Renal cortical epithelial cell (primary cell): ENCODE measurements around the gene SPRYD4. TPM values are rescaled to one million over a fixed set of nuclear protein-coding genes. Genes with fewer than 3 reads are reported as not detected.
"Not testable (repeated sequence)": the region's sequence is repeated elsewhere in the genome, so short reads cannot be mapped to it uniquely, and the experiment has no call there.

Experiments used
- DNase-seq: peaks from one replicate; pipeline ENCODE4 v3.0.0-alpha.2; 2011; ENCODE audit warnings: low read depth
- total RNA-seq: library from RNA; depleted of rRNA; stranded (reverse); fragments of >200 nt; gene quantifications from 2 replicates; pipeline ENCODE4 v1.2.3, GENCODE V29; 2014

SPRYD4 gene
- total RNA-seq, 1 donor from 2014 or later: 1.5 TPM

DNA sequence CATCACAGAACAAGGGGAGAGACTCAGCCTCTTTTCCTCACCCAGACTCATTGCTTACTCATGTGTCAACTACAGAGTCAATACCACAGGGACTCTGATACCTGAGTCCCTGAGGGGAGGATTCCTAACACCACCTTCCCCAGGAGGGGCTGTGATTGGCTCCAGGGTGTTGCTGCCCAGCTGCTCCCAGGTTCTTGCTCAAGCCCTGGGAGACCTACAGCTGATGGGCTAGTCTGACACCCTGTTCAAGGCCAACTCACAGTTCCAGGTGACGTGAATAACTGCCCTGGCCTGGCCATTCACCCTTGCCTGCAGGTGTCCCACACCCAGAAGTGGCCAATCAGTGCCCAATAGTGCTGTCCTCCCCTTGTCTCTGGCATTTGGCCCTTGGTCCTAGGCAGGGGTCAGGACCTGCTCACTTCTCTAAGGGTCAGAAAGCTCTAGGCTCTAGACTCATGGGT lies 8.6 kb downstream of the SPRYD4 start:
- DNase-seq: no peak

DNA sequence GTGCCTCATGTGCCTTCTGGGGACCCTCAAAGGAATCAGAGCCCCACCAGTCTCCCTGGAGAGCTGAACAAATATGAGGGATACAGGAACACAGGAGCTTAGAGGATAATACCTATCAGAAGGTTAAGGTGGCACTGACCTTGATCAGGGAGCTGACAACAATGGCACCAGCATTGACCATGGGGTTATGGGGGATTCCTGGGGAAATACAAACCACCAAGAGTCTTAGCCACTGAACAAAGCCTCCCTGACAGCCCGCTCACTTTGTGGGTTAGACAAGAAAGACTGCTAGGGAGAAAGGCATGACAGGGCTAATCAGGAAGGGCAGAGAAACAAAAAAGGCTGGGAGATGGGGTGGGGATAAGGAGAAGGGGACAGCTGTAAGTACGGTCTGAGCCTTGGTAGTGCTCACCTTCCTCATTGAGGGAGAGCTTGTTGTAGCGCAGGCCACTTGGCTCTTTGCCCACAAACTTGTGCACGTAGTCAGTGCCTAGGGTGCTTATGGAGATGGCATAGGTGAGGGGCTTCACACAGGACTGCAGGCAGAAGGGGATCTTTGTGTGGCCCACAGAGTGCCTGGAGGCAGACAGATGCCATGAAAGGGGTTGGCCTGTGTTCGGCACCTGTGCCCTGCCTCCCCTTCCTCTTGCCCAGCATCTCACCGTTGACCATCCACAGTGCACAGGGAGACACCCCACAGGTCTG lies 9.3 kb downstream of the SPRYD4 start:
- DNase-seq: no peak

DNA sequence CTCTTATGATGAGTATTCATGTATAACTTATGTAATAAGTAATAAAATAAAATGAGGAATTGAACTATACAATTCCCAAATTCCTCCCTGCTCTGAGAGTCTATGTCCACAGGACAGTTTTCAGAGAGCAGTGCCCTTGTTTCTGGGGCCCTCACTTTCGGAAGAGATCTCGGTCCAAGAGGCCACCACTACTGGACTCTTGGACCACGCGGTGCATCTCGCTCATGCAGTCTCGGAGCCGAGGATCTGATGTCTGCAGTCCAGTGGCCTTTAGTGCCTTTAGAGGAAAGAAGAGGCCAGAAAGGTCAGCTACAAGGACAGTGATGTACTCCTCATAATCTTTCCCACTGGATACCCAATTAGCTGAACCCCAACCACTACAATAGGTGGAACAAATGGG lies 11.2 kb downstream of the SPRYD4 start:
- DNase-seq: no peak

DNA sequence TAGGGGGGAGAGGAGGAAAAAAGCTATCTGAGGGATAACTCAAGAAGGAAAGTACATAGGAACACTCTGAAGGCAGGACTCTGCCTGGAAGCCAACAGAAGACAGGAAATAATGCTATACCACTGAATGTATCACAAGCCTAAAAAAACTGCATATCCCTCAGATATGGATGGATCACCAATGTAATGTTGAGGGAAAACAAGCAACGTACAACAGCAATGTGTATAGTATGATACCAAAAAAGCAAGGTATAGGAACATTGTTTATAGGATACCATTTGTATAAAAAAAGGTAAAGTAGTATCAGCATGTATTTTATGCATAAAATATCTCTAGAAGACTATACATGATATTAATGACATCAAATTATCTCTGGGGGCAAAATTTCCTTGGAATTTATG lies 16.2 kb downstream of the SPRYD4 start:
- no peak for DNase-seq

DNA sequence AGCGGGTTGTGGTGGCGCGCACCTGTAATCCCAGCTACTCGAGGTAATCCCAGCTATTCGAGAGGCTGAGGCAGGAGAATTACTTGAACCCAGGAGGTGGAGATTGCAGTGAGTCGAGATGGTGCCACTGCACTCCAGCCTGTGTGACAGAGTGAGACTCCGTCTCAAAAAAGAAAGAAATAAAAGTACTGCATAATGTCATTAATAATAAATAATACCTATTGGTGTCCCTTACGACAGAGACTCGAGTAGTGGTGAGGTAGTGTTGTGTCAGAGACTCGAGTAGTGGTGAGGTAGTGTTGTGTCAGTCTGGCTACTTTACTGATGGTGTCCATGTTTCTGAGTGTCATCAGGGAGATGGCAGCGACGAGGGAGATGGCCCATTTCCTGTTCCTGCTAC lies 18.3 kb downstream of the SPRYD4 start:
- no peak for DNase-seq

DNA sequence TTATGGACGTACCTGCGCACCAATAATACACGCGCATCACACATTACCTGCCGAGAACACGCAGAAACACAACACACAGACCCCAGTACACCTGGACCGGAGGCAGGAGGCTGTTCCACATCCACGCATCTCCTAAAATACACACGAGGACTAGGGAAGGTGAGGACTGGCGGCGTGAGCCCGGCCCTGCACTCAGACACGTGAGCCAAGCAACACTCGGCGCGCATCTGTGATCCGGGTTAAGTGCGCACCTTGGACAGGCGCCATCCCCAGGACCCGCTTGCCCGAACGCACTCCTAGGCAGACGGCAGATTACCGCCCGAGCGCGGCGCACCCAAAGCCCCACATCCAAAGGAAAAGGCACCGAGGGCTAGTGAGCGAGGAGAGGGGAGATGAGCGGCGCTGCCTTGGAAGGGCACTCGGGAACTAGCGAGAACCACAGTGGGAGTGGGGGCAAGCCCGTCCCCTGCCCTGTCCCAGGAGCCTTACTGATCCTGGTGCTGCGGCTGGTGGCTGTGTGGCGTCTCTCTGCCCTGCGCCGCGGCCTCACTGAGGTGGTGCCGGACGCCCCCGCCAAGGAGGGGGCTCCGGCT lies 19.2 kb downstream of the SPRYD4 start:
- no peak for DNase-seq

DNA sequence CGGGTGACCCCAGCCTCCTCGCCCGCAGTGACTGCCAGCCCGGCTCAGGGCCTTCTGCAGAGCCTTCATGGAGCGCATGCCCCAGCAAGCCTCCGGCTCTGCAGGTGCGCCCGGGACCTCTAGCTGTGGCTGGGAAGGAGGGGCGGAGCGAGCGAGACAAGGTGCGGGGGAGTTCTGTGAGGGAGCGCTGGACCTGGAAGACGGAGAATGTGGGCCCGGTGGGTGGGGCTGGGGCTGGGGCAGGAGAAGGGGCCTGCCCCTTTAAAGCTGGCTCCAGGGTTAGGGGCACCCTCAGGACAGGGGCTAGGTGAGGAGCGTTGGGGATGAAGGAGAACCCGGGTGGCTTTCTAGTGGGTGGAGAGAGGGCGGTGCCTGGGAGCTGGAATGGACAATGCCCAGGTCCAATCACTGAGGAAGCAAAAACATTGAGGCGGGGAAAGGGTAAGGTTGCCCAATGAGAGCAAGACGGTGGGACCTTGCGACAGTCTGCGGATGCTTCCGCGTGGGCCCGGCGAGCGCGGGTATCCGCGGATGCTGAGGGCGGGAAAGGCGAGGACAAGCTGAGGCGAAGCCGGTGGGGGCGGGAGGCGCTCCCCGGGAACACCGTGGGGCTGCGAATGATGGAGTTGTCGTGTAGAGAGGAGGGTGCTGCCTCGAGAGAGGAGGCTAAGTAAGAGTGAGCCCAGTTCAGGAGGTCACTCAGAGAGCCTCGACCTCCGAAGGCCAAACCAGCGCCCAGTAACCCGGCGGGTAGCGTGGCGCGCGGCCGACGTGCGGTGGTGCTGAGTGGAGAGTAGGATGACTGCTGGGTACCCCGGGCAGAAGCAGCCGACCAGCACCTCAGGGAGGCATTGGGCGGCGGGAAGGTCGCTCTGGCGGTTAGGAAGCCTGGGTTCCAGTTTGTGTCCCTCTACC lies 19.9 kb downstream of the SPRYD4 start, which contains the start of gene GLS2:
Gene GLS2 (minus strand): TSS at position 121 of the 915 bp plus-strand sequence. CDS start 43 bp downstream, at position 78.
- peak; percentile 79 for DNase-seq

DNA sequence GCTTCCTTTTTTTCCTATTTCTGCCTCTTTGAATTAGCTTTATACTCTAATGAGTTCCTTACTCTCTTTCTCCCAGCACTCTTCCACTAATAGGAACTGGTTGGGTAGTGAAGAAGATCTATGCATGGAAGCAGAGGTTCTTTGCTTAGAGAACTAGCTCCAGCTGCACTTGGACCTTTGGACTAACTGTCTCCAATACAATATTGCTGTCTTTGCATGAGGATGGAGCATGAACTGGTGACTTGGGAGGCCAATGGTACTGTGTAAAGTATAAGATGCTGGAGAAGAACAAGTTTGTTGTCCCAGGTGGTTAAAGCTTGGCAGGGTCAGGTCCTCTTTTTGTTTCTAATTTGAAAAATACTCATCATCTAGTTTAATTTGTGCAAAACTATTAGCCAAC lies 22.0 kb downstream of the SPRYD4 start:
- no peak for DNase-seq

DNA sequence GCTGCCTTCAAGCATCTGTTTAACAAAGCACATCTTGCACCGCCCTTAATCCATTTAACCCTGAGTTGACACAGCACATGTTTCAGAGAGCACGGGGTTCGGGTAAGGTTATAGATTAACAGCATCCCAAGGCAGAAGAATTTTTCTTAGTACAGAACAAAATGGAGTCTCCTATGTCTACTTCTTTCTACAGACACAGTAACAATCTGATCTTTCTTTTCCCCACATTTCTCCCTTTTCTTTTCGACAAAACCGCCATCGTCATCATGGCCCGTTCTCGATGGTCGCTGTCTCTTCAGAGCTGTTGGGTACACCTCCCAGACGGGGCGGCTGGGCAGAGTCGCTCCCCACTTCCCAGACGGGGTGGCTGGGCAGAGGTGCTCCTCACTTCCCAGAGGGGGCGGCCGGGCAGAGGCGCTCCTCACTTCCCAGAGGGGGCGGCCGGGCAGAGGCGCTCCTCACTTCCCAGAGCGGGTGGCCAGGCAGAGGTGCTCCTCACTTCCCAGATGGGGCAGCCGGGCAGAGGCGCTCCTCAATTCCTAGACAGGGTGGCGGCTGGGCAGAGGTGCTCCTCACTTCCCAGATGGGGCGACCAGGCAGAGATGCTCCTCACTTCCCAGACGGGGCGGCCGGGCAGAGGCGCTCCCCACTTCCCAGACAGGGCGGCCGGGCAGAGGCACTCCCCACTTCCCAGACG lies 25.2 kb downstream of the SPRYD4 start:
- not testable (repeated sequence) for DNase-seq

DNA sequence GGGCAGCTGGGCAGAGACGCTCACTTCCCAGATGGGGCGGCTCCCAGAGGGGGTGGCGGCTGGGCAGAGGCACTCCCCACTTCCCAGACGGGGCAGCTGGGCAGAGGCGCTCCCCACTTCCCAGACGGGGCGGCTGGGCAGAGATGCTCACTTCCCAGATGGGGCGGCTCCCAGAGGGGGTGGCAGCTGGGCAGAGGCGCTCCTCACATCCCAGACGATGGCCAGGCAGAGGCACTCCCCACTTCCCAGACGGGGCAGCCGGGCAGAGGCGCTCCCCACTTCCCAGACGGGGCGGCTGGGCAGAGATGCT lies 25.7 kb downstream of the SPRYD4 start:
- not testable (repeated sequence) for DNase-seq

DNA sequence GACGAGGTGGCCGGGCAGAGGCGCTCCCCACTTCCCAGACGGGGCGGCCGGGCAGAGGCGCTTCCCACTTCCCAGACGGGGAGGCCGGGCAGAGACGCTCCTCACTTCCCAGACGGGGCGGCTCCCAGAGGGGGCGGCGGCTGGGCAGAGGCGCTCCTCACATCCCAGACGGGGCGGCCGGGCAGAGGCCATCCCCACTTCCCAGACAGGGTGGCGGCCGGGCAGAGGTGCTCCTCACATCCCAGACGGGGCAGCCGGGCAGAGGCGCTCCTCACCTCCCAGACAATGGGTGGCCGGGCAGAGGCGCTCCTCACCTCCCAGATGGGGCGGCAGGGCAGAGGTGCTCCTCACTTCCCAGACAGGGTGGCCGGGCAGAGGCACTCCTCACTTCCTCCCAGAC lies 26.1 kb downstream of the SPRYD4 start:
- DNase-seq: not testable (repeated sequence)

DNA sequence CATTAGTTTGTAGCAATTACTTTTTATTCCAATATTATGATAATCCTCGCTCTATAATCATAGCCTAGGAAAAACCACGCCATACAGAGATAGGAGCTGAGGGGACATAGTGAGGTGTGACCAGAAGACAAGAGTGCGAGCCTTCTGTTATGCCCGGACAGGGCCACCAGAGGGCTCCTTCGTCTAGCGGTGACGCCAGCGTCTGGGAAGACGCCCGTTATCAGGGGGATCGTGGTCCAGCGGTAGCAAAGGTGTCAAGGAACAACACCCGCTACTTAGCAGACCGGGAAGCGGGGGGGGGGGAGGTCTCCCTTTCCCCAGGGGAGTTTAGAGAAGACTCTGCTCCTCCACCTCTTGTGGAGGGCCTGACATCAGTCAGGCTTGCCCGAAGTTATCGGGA lies 28.3 kb downstream of the SPRYD4 start:
- not testable (repeated sequence) for DNase-seq

DNA sequence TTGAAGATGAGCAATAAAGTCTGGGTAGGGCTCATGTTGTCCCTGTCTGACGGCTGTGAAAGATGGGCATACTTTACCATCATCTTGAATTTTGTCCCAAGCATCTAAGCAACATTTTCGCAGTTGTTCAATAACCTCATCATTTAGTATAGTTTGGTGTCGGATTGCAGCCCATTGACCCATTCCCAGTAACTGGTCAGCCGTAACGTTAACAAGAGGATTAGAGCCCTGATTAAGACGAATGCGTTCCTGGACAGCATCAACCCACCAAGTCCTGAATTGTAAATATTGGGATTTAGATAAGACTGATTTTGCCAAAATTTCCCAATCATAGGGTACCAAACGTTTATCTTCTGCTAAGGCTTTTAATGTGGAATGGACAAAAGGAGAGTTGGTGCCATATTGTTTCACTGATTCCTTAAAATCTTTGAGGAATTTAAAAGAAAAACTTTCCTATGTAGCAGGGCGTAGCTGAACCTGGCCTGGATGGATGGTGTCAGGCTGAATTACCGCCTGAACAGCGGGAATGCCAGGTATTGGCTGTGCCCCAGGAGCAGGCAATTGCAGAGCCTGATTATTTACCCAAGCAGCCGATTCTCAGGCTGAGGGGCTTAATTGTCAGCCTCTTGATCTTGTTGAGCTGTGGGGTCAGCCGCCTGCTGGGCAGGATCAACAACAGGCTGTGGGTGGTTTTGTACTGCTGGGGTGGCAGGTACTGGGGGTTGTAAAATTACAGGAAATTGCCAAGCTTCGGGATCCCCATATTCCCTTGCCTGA lies 29.9 kb downstream of the SPRYD4 start:
- not testable (repeated sequence) for DNase-seq

DNA sequence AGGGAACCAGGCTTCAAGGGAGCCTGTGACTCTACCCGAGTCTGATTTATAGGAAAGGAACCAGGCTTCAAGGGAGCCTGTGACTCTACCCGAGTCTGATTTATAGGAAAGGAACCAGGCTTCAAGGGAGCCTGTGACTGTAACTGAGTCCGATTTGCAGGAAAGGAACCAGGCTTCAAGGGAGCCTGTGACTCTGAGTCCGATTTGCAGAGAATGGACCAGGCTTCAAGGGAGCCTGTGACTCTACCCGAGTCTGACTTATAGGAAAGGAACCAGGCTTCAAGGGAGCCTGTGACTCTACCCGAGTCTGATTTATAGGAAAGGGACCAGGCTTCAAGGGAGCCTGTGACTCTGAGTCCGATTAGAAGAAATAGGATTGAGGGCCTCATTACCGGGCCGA lies 31.1 kb downstream of the SPRYD4 start:
- DNase-seq: not testable (repeated sequence)

DNA sequence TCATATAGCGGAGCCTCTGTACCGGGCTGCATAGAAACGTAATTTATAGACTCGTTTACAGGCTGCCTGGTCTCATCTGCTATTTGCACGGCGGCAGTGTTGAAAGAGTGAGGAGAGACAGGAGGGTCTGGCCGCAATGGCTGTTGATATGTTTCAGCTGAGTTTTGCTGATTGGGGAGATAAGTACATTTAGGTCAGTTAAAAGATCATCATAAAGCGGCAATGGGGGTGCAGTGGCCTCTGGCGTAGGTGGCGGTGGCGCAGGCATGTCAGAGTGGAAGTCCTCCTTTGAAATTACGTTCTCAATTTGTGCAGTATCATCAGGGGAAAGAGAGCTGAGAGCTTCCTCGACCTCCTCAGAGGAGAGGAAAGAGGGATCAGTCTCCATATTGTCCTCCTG lies 31.5 kb downstream of the SPRYD4 start:
- DNase-seq: not testable (repeated sequence)

DNA sequence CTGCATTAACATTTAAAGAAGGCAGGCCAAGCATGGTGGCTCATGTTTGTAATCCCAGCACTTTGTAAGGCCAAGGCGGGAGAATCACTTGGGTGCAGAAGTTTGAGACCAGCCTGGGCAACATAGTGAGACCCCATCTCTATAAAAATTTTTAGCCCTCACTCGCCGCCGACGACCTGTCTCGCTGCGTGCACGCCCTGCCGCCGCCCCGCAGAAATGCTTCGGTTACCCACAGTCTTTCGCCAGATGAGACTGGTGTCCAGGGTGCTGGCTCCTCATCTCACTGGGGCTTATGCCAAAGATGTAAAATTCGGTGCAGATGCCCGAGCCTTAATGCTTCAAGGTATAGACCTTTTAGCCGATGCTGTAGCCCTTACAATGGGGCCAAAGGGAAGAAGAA lies 42.4 kb downstream of the SPRYD4 start:
- no peak for DNase-seq

DNA sequence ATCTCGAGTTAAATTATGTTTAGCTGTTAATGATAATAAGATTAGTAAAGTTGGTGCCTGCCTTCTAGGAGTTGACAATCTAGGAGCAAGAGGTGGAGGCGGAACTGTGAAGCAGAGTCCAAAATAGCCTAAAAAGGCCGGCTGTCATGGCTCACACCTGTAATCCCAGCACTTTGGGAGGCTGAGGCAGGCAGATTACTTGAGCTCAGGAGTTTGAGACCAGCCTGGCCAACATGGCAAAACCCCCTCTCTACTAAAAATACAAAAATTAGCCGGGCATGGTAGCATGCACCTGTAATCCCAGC lies 45.6 kb downstream of the SPRYD4 start:
- not testable (repeated sequence) for DNase-seq

DNA sequence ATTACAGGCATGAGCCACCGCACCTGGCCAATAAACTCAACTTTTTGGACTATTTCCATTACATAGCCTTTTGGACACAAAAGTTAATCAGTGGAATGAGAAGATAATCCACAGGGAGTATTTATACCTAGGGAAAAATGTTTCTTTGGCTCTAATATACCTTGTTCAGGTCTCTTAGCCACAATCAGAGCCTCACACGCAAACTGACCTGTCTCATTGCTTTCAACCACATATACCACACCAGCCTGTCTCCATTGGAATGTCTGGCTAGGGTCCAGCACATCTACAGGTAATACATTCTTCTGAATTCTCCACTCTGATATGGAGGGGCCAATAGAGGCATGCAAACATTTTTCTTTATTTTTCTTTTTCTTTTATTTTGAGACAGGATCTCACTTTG lies 49.5 kb downstream of the SPRYD4 start:
- peak; percentile 35 for DNase-seq

DNA sequence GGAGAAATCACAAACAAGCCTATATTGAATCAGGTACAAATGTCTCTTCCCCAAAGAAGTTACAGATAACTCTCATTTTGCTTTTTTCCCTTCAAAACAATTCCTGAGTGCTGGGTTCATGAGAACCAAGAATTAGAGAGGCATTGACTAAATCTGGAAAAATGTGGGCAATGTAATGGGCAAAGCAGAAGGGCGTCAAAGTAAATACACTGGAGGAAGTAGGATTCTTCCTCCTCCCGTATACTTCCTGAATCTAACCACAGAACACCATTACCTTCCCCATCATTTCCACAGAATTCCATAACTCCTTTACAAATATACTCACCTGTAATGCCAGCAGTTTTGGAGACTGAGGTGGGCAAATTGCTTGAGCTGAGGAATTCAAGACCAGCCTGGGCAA lies 50.2 kb downstream of the SPRYD4 start:
- peak; percentile 70 for DNase-seq

DNA sequence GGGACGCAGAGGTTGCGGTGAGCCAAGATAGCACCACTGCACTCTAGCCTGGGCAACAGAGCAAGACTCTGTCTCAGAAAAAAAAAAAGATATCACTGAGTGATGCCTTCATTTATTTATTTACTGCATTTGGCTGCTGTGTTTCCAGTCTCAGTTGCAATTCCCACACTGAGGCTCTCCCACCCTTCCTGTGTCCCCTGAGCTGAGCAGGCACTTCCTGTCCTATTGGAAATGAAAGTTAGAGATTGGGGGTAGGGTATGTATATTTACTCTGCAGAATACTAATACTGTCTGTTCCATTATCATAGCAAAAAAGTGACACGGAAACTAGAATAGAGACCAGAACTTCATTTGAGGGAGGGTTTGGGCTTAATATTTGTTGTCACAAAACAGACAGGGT lies 51.7 kb downstream of the SPRYD4 start:
- DNase-seq: no peak

DNA sequence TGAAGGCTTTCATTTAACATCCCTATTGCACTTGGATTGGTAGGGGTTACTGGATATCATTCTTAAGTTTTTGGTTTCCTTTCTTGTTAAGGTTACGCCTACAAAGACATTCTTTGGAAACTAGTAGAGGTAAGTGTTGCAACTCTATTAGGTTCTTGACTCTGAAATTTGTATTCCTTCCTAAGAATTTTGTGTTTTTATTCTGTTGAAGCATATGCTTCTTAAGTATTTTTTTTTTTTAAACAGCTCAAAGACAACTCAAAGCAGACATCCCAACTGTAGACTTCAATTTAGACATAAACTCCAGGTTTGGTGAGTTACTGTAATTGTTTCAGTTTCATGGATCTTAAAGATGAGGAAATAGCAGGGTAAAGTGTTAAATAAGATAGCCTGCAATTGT lies 52.1 kb downstream of the SPRYD4 start:
- peak; percentile 25 for DNase-seq
